ENCODE data around the gene FBXO31. TPM values are rescaled to one million over a fixed set of nuclear protein-coding genes. Genes with fewer than 3 reads are reported as not detected.

Gene FBXO31
- total and polyA plus RNA-seq, 2 of the 8 experiments (the other 6 are each of a cell fraction or from before 2014, with no cell fraction given) = 8.3 to 21.6 TPM

- TF ChIP-seq EZH2 (IDR thresholded peaks at IDR 0.05; ENCODE audit: low read depth, low read length, severe bottlenecking) = no peak
- Histone ChIP-seq H2BK20ac (ENCODE audit: low read length) (no peak overlapping the region), H3K23me2 (ENCODE audit: low read depth, low read length) (peaks cover 4% of the 10 kb centered on the region; the same call in 1 of the 2 replicates), H3K9me3 (ENCODE audit: insufficient read depth in 2 of 2, low read depth in 1 of 2, low read length in 1 of 2) (peaks cover 1 to 3% of the 10 kb centered on the region in 2 experiments; a peak in 2 of 4 replicates), H2AK5ac (ENCODE audit: low read depth, low read length) (no peak overlapping the region), H3K56ac (replicated peaks; ENCODE audit: insufficient read length, low read depth, low read length) (no peak overlapping the region), H4K20me1 (replicated peaks in 1 of 2; ENCODE audit: control insufficient read depth in 1 of 2, insufficient read depth in 2 of 2, low read length in 2 of 2) (peaks cover 0 to 2% of the 10 kb centered on the region in 2 experiments), H3K36me3 (ENCODE audit: control insufficient read depth in 2 of 4, insufficient read depth in 4 of 4, low read length in 3 of 4) (no peaks in the 10 kb centered on the region), H3K23ac (ENCODE audit: insufficient read length) (no peak overlapping the region), H2BK120ac (replicated peaks; ENCODE audit: low read depth, low read length) (no peak overlapping the region), H3K18ac (ENCODE audit: extremely low read depth, low read length) (no peak overlapping the region), H2AFZ (ENCODE audit: low read length) (no peak overlapping the region), H3K79me1 (ENCODE audit: low read depth, low read length) (no peaks in the 10 kb centered on the region), H2BK15ac (ENCODE audit: low read length) (no peak overlapping the region), H2BK5ac (ENCODE audit: low read depth, low read length) (no peak overlapping the region), H4K8ac (ENCODE audit: extremely low read depth, insufficient read depth, low read length) (no peak overlapping the region), H3K4me1 (replicated peaks in 1 of 4; ENCODE audit: control insufficient read depth in 3 of 4, insufficient read depth in 4 of 4, low read length in 3 of 4) (peaks cover 0 to 5% (median 2%) of the 10 kb centered on the region in 4 experiments; a peak in 3 of 7 replicates), H4K5ac (ENCODE audit: insufficient read length, low read depth, low read length) (no peak overlapping the region), H4K91ac (replicated peaks; ENCODE audit: insufficient read length, low read length) (no peak overlapping the region), H3K79me2 (ENCODE audit: control insufficient read depth in 1 of 2, insufficient read depth in 2 of 2, low read length in 2 of 2) (no peaks in the 10 kb centered on the region), H3K4me3 (ENCODE audit: extremely low read depth in 1 of 4, insufficient read depth in 2 of 4, low read depth in 3 of 4, low read length in 4 of 4) (no peak overlapping the region), H3K14ac (ENCODE audit: insufficient read length) (no peak overlapping the region), H2BK12ac (ENCODE audit: low read depth, low read length) (no peak overlapping the region; the same call in 1 of the 2 replicates), H3K9ac (replicated peaks in 1 of 4; ENCODE audit: extremely low read depth in 1 of 4, low read depth in 3 of 4, low read length in 3 of 4) (no peak overlapping the region), H3K27ac (ENCODE audit: low read depth, low read length) (no peak overlapping the region), H3K4me2 (ENCODE audit: insufficient read depth in 1 of 2, low read depth in 2 of 2, low read length in 2 of 2) (no peak overlapping the region), H3K4ac (replicated peaks; ENCODE audit: insufficient read length, low read depth, low read length) (no peak overlapping the region), H3K27me3 (replicated peaks in 1 of 4; ENCODE audit: control insufficient read depth in 3 of 4, extremely low read depth in 1 of 4, insufficient read depth in 3 of 4, low read length in 3 of 4) (no peaks in the 10 kb centered on the region; a peak in 1 of 7 replicates)
- CTCF ChIA-PET (ENCODE audit: partially characterized antibody) = interaction anchor here (0.7 to 2.0 kb wide), 18 partner anchors 9 to 280 kb away, joined by 3 to 12 read pairs (median 3); partner anchors contain the start of gene FBXO31
- 83% methylated on average over 5 of the region's 5 CpGs; no CpG with 5 or more reads in 1 of the 2 experiments for WGBS, 2 experiments (ENCODE audit: extremely low coverage in 1 of 2, insufficient coverage in 1 of 2, insufficient read length in 1 of 2, insufficient replicate concordance in 2 of 2, low coverage in 1 of 2, low lambda C conversion rate in 2 of 2, missing lambda C conversion rate in 1 of 2)
- POLR2A ChIA-PET (ENCODE audit: partially characterized antibody) = interaction anchor here (1.0 kb wide), 1 partner anchor 8 kb away, joined by 3 read pairs; no protein-coding TSS in a partner anchor
- FAIRE-seq (no peak), DNase-seq (ENCODE audit: low read depth in 1 of 2, low spot score in 2 of 2) (no peak)
Observed at GRCh38 chr16:87297407-87297806, 86.2 kb downstream of the FBXO31 start.

Measured in H1 (cell line).